PC-9 (cell line): ENCODE results near the gene DOCK1.

Experiments
- CTCF ChIP-seq: fragments of 200-600 bp; sonication (generic); conservative IDR thresholded peaks from 2 replicates; pipeline ENCODE4 v1.6.1; 2017; ENCODE audit warnings: mixed run types, antibody characterized with exemption, mild to moderate bottlenecking, moderate library complexity
- EZH2 ChIP-seq: fragments of 200-600 bp; sonication (generic); IDR thresholded peaks from 2 replicates; pipeline ENCODE4 v1.8.0; 2017; ENCODE audit warnings: antibody characterized with exemption, low read depth

- TF ChIP-seq CTCF, result no peak
- no peak for TF ChIP-seq EZH2
Observed at GRCh38 chr10:126893206-126893605, 12.0 kb upstream of the DOCK1 start.
